ENCODE results near the gene AMIGO2.

Gene AMIGO2

DNA sequence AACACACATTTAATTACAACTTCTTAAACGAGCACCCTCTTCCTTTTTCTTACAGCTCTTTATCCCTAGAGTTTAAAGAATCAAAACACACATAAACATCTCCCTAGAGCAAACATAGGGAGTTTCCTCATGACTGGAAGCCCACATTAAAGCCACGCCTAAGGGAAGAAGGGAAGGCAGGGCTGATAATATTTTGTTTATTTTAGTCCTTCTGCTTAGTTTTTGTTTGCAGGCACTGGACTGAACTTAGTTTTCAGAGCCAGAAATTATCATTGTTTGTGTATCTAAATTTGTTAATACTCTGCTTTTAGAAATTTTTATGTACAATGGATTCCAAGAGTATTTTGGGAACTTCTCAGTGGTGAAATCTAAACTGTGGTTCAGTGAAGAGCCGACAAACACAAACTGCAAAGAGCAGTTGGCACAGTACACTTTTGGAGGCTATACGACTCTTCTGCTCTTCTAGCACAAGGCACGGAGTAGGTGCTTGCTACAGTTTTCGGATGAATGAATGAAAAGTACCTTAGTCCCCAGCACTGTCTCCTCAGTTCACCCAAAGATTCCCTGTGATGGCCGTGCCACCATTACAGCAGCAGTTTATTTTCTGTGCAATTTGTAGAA is 17.6 kb upstream of the AMIGO2 start:
- DNase-seq: no peak

DNA sequence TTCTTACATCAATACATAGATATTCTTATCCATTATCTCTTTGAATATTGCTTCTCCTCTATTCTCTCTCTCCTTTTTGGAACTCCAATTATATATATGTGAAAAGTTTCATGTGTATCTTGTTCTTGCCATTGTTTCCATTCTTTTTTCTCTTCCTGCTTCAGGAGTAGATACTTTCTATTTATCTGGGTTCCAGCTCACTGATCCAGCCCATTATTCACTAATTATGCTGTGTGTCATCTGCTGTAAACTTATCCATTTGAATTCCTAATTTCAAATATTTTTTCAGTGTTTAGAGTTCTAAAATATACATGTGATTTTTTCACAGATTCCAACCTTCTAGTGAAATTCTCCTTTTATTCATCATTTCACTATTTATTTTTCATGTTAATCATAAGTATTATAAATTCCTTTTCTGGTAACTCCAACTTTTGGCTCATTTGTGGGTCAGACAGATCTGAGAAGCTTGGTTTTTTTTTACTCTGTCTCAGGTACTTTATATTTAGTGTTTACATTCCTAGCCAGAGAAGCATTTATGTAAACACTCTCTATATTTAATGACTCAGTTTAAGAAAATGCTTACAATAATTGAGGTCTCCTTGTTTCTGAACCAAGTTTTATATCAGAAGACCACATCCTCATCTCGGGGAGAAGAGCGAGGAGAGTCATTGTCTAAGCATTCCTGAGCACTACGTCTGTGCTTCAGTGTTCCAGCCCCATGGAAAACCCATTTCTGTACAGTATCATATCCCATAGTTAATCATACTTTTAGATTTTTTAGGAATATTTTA is 15.9 kb upstream of the AMIGO2 start:
- DNase-seq: no peak

DNA sequence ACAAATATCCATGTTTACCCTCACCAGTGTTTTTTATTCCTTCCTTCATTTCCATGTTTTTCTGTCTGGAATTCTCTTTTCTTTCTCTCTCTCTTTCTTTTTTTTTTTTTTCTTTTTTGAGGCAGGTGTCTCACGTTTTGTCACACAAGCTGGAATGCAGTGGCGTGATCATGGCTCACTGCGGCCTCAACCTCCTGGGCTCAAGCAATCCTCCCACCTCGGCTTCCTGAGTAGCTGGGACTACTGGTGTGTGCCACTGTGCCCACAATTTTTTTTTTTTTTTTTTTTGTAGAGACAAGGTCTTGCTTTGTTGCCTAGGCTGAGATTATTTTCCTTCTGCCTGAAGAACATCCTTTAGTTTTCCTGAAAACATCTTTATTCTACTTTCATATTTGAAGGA is 15.0 kb upstream of the AMIGO2 start:
- DNase-seq: no peak

DNA sequence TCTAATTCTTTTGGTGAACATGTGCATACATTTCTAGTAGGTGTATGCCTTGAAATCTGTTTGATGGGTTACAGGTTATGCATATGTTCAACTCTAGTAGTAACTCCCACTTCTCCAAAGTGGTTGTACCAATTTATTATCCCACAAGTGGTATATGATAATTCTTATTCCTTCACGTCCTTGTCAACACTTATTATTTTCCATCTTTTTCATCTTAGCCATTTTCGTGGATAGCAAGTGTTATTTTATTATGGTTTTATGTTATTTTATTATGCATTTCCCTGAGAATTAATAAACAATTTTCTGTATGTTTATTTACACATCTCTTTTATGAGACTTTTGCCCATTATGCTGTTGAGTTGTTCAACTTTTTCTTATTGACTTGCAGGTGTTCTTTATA is 11.2 kb upstream of the AMIGO2 start:
- no peak for DNase-seq

DNA sequence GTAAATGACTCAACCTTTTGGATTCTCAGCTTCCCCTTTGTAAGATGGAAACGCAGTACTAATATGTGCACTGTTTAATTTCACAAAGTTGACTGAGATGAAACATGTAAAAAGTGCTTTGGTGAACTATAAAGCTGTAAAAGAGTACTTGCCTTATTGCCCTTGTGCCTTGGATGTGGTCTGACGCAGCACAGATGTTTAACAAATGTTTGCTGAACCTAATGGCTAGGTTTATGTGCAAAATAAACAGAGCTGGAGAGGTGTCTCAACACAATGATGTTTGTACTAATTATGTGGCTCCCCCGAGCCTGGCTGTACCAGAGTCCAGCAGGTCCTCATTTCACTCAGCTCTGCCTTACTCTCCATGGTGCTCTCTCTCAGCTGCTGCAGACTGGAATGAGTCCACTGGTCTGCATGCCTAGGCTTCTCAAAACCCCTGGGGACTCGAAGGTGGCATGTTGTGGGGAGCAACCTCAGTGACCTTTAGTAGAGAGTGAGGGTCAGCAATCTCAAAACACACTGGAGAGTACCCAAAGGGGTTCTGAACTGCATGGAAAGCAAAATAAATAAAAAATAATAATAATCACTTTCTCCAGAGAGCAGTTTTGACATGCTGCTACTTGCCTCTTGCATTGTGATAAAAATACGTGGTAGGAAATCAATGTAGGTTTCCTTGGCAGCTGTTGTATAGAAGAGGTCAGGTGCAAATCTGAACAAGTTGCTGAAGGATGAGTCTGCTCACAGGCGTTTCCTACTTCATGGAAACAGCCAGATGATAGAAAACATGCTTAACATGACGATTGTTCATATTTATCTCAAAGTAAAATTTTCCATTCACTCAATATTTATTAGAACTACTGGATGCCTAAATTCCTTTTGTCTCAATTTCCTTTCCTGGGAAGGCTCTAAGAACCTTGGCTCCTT is 8.5 kb upstream of the AMIGO2 start:
- peak; percentile 79 for DNase-seq

DNA sequence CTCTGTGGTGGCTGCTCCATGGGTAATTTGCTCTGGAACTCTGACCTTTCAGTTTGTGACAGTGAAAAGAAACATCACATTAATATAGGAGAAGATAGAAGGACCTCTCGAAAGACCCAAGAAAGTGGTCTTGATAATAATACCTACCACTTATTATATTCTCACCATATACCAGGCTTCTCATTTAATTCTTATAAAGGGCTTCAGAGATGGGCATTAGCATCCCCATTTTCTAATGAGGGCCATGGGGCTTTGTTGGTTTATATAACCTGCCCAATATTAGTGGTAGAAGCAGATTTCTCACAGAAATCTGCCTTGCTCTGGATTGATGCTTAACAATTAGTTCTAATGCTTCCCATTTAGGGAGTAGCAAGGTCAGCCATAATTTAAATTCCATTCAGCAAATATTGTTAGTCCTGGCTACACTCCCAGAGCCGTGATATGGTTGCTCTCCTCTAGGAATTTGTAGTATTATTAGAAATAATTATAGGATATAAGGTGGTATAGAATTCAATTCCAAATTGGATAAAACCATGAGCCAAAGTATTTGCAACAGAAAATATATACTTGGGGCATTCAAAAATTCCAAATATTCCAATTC is 7.4 kb upstream of the AMIGO2 start:
- DNase-seq: no peak

DNA sequence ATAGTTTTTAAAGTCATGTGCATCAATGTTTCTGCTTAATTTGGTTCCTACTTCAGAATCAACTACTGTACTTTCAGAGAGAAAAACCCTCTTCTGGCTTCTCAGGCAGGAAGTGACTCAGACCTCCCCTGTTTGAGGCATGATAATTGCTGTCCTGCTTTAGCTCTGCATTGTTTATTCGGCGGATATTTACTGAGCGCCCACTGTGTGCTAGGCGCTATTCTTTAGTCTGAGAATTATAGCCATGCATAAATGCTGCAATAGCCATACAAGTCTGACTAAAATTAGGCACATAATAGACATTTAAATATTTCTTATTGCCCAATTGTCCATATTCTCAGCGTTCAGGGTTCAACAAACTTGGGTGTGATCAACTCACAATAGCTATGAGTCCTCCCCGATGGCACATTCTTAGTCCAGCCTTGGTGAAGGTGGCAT is 6.1 kb upstream of the AMIGO2 start:
- DNase-seq: no peak

DNA sequence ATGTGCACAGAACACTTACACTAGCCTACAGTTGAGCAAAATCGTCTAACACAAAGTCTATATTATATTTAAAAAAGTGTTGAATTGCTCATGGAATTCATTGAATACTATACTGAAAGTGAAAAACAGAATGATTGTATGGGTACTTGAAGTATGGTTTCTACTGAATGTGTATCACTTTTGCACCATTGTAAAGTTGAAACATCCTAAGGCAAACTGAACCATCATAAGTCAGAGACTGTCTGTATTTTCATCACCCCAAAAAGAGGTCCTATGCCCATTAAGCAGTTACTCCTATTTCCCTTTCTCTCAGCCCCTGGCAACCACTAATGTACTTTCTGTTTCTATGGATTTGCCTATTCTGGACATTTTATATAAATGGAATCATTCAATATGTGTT is 4.4 kb upstream of the AMIGO2 start:
- DNase-seq: no peak

DNA sequence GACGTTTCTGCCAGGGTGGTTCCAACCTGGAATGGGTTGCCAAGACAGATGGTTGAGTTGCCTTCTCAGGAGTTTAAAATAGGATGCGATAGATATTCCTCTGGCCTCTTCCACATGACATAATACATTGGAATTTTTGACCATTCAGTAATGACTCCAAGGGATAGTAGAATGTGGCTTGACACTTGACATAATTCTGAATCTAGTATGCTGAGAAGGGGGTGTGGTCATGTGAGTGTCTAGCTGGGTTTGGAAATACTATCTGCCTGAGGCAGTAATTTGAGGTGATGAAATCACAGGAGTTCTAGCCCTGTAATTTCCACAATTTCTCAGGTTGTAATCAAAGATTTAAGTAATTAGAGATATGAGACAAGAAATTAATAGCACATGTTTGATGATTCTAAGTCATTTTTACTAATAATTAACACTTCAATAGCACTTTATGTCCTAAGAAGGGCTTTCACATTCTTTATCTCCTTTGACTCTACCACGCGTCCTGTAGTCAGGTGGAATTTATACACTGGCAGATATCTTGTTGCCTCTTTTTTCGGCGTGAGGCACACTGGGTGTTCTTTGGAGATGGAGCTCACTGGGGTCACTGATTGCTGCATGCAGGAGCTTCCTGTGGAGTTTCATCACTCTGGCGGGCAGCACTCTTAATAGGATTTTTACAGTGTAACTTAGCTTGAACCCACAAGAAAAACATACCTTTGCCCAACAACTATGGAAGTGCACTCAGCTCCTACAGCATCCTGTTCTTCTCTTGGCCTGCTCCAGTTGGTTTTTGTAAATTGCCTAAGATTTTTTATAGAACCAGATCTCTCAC is 3.2 kb upstream of the AMIGO2 start:
- no peak for DNase-seq

DNA sequence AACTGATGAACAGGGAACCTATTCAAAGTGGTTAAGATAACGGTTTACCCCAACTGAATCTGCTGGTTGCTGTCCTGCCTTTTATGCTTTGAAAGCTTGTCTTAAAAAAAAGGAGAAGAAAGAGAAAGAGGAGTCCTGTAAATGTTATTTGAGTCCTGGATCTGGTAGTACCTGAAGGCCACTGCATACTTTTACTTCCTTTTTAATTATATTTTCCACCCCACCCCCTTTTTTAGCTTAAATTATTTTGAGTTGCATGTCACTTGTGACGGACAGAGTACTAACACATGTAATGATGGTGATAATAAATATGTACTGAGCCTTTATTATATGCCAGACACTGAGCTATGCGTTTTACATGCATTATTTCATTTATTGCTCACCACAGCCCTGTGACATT is 2.5 kb upstream of the AMIGO2 start:
- DNase-seq: no peak

DNA sequence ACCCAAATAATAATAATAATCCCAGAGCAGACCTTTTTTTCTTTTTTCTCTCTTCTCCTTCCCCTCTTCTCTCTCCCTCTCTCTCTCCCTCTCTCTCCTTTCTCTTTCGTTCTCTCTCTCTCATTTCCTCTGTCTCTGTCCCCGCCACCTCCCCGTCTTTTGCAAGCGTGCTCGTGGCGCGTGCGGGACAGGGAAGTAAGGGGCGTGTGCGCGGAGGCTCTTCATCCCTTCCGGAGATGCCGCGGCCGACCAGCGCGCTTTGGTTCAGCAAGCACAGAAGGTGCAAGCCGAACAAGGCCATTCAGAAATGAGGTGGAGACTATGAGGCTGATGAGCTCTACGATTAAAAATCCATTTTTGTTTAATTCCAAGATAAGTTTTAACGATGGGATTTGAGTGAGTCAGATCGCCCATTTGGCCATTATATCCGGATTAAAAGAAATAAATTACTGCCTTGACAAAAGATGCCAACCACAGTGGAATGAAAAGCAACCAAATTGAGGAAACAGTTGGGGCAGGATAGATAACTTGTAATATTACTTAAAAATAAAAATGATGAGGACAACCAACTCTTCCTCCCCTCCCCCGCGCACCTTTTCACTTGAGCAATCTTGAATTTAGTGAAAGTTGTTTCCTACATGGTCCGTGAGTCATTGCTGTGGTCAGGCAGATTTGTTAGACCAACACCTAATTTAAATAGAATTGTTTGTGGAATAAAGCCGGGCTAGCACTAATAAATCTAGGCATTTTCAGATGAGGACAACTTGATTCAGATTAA is 1.2 kb upstream of the AMIGO2 start:
- peak; percentile 29 for DNase-seq

DNA sequence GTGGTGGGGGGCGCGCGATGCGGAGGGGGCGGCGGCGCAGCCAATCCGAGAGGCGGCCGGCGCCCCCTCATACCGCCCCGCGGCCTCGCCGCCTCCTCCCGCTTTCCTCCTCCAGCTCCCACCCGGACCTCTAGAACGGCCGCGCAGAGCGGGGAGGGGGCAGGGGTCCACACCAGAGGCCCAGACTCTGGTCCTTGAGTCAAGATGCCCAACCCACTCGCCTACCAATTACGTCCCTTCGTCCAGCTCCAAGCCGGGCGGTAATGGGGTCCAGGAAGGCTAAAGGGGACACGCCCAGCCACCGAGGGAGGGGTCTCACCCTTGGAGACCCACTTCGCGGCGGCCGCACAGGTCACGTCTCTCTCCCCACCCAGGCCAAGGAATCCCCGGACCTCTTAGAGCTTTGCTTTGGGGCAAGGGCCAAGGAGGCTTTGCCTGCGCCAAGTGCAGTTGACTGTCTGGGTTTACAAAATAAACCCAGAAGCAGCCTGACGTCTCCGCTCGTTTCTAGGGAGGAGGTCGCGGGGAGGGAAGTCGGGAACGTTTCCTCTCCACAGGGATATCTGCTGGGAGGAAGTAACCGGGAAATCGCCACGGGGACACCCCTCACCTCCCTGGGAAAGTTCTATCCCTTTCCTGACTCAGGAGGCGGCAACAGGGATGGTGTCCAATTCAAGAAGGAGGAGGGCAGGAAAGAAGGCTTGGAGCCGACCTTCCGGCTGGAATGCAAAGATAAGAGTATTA is 394 bp upstream of the AMIGO2 start:
- DNase-seq: no peak

DNA sequence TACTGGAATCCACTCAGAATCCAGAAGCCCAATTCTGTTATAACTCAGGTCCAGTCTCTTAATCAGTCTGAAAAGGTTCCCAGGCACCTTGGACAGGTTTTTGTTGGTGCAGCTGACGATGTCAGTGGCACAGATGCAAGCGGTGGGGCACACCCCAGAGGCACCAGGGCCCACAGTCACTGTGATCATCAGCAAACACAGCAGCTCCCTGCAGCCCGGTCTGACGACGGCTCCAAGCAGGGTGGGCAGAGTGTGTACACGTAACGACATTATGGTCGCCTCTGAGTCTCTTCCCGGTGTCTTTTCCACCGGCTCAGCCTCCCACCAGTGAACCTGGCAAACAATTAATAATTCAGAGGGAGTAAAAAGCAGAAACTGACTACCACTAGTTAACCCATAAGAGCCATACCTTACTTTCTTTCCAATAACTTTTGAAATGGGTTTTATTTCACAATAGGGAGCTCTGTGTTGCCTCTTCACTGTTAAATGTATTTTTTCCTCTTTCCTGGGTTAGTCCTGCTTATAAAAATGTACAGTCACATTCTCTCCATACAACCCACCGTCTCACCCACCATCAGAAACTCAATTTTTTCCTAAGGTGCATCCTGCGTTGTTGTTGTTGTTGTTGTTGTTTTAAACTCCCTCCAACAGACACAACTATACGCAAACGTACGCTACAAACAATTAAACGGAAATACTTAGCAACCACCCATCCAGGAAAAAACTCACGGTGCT is 859 bp downstream of the AMIGO2 start:
- no peak for DNase-seq

DNA sequence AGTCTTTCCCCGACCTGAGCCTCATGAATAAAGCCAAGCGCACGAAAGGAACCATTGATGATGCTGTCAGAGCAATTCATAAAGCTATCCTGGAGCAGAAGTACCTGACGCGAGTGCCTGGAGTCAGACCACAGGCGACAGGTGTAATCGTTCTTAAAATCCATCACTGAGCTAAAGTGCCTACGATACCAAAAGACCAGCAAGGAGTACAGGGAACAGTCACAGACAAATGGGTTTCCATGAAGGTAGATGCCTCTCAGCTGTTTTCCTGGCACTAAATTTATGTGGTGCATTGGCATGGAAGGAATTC is 1.7 kb downstream of the AMIGO2 start:
- DNase-seq: no peak

DNA sequence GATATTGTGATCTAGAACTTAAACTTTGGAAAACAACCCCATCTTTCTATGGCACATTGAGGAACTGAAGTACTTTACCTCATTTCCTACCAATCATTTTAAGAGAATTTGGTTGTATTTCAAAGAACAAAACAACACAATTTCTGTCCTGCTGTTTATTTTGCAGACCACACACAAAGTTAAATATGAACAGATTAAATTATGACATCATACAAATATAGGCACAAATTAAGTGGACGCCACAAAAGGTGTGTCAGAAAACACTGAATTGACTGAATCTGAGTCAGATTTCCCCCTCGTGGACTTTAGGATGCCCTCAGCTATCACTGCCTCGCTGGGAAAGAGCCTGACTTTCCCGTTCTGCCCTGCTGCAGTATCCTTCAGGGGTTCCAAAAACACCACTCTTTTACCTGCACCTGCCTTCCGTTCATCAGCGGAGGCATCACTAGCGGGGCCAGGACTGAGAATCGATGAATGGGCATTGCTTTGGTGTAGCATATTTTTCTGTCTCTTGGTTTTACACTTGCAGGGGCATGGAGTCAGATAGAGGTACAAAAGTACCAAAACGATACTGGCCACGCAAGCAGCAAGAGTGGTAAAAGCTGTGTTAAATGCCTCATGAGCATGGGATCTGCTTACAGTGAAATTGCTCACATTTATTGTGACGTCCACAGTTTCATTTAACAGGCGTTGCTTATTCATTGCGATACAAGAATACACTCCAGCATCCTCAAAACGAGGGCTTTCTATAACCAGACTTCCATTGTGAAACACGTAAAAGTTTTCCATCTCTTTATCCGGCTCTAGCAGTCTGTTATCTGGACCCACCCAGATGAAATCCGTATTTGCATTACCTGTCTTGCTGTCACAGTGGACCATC is 2.3 kb downstream of the AMIGO2 start:
- no peak for DNase-seq

DNA sequence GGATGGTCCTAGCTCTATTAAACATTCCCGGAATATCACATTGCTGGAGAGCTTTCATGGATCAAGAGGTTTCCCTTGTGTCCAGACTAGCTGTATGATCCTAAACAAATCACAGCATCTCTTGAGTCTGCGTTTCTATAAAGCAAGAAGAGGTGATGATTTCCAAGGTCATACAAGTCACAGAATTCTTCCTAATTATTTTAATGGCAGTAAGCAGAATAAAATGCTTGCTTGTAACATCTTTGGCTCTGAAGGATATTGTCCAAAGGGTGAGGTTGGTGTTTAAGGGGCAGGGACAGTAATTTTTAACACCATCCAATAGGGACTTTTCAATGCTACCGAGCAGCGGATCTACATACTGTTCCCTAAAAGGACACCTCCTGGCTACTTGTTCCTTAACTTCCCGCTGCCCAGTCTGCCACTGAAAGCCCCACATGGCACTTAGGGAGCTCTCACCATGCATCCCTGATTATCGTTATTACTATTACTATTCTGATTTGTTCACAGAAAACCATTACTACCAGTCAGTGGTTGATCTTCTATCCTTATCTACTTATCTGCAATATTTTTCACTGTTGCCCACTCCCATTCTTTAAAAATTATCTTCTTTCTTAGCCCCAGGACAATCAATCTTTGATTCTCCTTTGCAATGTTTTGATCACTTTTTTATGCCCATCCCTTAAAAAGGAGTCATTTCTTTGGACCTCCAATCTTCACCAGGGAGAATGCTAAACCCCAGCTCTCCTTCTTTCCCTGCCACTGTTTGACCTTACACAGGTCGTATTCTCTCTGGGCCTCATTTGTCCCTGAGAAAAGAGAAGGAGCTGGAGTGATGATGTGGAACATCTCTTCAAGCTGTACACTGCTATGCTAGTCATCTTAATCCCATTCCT is 4.3 kb downstream of the AMIGO2 start:
- DNase-seq: no peak

DNA sequence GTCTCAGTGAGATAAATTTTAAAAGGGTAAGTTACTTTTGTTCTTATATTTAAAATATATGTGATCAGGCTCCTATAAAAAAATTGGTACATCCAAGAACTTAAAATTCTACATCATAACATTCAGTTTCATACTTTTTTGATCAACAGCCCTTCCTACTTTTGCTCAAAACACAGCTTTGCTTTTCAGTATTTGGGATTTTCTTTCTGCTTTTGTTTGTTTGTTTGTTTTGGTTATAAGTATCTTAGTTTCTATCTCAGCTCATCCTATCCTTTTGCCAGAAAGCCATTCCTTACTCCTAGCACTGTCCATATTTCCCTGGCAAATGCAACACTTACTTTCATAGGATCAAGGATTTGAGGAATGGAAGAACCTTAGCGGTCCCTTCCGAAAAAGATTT is 5.0 kb downstream of the AMIGO2 start:
- no peak for DNase-seq

DNA sequence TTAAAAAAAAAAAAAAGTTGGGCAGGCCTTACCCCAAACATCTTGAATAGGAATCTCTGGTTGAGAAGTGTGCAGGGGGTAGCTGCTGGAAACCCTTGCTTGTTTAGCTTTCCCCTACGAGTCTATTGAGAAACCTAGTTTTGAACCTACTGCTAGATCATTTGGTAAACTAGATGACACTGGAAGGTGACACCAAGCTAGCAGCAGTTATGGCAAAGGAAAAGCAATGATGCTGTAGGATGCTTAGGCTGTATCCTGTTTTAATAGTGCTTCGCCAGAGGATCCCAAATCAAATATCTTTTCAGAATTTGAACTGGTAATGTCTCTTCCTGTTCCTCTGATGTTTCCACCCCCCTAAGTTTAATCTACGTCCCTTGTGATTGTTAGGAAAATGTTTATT is 5.8 kb downstream of the AMIGO2 start:
- no peak for DNase-seq
